Endometrial microvascular endothelial cells (primary cell): ENCODE results near the gene MYO5A. TPM values are rescaled to one million over a fixed set of nuclear protein-coding genes. Genes with fewer than 3 reads are reported as not detected.
"Not testable (repeated sequence)": the region's sequence is repeated elsewhere in the genome, so short reads cannot be mapped to it uniquely, and the experiment has no call there.

Source experiments
- in situ Hi-C: cut with HindIII; loops from 2 replicates; pipeline ENCODE4 v1.10.0; 2017; ENCODE audit warnings: low sequenced_read_pairs, low pct_unique_long_range_greater_than_20kb; ENCODE audit errors: inconsistent ontology term
- total RNA-seq: library from RNA; depleted of rRNA; stranded (reverse); fragments of >200 nt; gene quantifications from one replicate; pipeline ENCODE4 v1.2.3, GENCODE V29; 2015; ENCODE audit errors: inconsistent ontology term

The MYO5A gene
- total RNA-seq, 1 donor from 2014 or later, result 75.4 TPM

DNA sequence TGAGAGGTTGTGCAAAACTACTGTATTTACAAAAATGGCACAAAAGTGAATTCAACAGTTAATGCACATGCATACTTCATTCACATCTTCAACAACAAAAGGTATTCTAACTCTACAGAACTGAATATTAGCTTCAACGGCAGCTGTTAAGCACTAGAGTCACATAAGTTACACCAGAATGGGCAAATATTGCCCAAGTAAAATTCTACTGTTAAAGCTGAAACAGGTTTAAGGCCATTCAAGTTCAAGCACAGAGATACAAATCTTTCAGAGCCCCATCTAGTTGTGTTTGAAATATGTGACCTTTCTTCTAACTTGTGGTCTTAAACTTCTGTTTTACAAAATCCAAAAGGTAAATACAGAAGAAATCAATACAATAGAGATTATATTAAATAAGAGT is 22.5 kb upstream of the MYO5A start:
- in situ Hi-C loops, result not testable (repeated sequence)

DNA sequence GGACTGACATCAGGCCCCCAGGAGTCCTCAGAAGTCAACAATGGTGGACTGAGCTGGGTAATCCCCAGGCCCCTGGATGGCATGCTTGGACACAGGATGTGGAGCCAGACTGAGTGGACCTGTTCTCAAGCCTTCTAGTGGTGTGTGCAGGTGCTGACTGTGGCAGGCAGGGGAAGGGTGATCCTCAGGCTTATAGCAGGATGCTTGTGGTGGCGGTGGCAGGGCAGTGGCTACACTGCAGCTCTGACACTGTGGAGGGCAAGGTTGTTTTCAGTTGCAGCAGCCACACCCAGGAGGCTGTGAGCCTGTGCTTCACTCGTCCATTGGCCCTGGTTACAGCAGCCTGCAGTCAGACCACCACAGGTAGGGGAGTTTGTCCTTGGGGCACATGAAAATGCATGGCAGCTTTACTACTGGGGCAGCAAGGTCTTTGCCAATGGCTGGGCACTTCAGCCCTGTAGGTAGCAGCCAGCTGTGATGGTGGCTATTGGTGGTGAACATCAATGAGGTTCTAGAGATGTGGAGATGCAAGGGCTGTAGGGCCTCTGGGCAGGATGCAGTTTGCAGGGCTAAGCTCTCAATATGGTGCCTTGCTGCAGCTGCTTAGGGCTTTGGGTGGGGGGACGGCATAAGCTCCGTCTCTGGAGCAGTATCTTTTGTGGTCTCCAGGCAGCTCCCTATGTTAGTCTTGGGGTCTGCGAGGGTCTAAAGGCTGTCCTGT is 17.5 kb upstream of the MYO5A start:
- in situ Hi-C loops, result no loop called here

DNA sequence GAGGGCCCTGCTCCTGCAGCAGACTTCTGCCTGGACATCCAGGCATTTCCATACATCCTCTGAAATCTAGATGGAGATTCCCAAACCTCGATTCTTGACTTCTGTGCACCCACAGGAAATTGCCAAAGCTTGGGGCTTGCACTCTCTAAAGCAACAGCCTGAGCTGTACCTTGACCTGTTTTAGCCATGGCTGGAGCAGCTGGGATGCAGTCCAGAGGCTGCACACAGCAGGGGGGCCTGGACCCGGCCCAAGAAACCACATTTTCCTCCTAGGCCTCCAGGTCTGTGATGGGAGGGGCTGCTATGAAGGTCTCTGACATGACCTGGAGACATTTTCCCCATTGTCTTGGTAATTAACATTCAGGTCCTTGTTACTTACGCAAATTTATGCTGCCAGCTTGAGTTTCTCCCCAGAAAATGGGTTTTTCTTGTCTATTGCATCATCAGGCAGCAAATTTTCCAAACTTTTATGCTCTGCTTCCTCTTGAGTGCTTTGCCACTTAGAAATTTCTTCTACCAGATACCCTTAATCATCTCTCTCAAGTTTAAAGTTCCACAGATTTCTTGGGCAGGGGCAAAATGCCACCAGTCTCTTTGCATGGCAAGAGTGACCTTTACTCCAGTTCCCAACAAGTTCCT is 11.8 kb upstream of the MYO5A start:
- in situ Hi-C loops, result no loop called here

DNA sequence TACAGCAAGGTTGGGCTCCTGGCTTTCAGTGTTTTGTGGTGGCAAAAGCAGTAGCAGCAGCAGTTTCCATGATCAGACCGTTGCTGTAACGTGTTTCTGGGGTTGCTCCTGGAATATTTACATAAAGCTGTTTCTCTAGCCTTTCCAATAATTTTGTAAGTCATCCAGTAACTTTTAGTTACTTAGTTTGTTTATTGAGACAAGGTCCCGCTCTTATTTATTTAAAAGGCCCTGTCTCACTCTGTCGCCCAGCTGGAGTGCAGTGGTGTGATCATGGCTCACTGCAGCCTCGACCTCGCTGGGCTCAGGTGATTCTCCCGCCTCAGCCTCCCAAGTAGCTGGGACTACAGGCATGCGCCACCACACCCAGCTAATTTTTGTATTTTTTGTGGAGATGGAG is 8.8 kb upstream of the MYO5A start:
- in situ Hi-C loops, result no loop called here

DNA sequence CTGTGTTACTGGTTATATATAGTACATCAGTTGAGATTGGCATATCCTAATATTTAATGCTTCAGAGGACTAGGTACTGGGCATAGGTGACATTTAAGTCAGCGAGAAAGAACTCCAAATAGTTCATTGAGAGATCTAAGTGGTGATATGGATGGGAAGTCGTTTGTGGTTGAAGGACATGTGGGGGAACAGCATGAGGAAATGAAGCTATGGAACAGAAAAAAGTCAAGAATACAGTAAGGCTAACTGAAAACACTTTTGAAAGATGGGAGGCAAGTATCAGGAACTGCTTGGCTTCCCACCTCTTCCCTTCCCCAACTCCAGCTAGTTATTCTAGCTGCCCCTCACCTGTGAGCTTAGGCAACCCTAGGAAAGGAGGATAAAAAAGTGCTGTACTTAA is 3.7 kb upstream of the MYO5A start:
- in situ Hi-C loops, result no loop called here

DNA sequence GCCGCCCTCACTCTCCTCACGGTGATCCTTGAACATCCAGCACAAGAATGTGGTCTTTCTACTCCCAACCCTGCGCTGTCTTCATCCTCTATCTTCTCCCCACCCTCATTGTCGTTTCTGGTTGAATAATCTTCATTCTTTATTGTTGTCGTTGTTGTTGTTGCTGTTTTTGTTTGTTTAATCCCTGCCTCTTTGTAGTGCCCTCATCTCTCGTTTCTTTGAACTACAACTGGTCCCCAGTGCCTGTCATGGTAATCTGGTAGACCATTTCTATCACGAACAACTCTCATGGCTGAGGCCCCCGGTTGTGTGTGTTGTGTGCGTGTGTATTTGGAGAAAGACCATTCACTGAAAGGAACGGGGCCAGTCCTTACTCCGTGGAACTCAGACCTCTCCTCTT is 1.3 kb upstream of the MYO5A start:
- in situ Hi-C loops, result no loop called here

DNA sequence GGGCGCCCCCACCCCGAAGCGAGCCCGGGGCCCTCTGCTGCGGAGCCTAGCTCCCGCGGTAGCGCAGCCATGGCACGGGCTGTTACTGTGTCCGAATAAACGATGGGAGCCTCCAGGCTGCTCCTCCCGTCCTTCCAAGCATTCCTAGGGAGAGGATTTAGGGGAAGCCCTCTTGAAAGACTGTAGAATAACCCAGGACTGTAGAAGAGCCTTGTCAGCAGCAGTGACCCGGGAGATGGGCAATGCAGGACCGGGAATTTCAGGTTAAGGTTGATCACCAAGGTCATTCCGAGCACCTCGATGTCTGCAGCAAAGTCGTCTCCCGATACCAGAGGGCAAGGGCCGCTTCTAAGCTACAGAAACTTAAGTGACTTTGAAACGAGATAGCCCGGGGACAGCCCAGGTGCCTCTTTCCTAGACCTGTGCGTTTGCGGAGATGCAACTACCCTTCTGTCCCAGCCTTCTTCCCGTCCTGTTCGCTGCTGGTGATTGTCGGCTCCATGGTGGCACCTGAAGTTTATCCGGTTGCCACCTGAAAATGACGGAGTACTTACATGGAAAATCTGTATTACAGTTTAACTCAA is 753 bp upstream of the MYO5A start:
- in situ Hi-C loops, result no loop called here

DNA sequence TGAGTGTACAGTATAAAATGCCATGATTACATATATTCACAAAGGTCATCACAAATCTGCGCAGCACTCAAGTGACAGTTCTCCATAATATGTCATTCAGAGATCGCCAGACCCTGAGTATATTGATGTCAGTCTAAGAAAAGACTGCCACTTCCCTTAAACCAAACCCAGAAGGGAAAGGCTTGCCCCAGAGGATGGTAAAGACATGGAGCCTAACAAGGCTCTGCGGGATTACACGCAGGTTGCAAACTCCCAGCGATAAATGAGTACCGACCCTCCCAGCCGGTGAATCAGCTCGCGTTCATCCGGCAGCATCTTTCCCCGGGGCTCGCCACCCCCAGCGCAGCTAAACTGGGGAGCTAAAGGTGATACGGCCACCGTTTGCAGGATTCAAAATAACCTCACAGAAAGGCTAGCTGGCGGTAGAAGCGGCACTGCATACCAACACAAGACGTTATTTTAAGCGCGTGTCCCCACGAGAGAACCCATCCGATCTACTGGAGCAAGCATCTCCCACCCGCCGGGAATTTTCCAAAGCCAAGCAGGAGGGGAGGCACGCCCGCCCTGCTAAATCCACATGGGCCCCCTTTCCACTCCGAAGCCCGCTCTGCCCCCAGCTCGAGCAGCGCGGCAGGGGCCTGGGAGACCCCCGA is 643 bp downstream of the MYO5A start:
- in situ Hi-C loops, result no loop called here

DNA sequence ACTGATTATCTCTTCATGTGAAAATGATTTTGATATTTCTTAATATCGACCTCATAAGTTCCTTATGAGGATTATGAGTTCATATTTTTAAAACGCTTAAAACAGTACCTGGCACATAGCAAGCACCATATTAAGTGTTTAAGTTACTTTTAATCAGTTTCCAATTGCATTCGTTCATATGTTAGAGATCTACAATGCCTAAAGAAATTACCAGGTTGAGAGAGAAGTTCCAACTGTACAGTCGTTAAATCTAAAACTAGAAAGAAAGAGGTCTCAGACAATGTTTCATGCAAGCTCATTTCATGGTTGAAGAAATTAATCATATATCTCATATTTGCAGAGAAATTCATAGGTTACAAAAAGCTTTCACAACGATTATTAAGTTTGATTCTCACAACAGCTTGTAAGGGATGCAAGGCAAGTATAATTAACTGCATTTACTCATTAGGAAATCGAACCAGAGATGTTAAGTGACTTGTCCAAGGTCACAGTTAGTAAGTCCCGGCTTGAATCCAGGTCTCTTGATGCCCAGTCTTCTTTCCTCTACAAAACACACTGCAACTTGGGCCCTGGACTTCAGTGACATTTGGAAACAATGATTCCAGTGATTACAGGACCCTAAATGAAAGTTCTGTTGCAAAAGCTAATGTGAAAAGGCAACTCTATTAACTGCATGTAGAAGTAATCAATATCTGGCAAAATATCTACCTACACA is 1.3 kb downstream of the MYO5A start:
- in situ Hi-C loops, result no loop called here

DNA sequence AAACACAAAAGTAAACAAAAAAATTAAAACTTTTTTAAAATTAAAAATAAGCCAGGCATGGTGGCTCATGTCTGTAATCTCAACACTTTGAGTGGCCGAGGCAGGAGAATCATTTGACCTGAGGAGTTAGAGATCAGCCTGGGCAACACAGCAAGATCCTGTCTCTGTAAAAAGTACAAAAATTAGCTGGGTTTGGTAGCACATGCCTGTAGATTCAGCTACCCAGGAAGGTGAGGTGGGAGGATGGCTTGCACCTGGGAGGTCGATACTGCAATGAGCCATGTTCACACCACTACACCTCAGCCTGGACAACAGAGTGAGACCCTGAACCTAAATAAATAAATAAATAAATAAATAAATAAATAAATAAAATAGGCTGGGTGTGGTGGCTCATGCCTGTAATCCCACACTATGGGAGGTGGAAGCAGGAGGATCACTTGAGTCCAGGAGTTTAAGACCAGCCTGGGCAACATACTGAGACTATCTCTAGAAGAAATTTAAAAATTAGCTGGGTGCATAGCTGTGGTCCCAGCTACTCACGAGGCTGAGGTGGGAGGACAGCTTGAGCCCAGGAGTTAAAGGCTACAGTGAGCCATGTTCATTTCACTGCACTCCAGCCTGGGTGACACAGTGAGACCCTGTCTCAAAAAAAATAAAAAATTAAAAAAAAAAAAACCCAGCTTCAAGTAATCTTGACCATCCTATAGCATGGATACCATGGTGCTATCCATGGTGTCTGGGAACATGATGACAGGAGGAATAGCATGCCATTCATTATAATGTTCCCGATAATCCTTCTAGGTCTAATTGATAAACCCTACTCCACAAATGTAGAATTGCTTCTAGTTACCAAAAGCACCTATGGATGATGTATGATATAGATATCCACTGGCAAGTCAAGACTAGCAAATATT is 4.2 kb downstream of the MYO5A start:
- in situ Hi-C loops, result no loop called here

DNA sequence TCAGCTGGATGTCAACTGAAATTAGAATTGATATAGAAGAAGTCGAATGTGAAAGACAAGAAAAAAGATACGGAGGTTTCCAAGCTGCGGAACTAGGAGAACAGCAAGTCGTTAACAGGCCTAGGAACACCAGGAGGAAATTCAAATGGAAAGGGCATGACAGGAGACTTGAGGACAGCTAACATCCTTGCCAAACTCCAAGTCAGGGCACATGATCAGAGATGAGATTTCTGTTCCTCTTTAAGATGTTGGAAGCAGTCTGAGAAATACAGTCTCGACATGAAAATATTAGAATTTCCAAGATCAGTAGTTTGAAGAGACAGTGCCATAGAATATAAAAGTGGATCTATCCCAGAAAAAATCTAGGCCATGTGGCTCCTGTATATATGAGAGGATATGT is 5.0 kb downstream of the MYO5A start:
- in situ Hi-C loops, result no loop called here

DNA sequence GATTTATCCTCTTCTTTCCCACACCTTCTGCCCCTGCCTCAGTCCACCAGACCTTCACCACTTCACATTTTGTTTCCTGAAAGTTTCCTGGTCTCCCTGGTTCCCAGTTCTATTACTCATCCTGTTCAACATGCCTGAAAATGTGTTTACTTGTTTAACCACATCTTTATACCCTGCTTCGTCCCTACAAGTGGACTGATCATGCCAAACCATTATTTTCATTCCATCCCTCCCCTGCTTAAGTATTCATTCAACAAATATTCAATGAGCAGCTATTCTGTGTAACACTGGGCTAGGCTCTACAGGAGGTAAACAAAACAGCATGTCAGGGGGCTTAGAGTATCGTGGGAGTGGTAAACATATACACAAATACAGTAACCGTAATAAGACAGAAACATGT is 5.5 kb downstream of the MYO5A start:
- in situ Hi-C loops, result no loop called here

DNA sequence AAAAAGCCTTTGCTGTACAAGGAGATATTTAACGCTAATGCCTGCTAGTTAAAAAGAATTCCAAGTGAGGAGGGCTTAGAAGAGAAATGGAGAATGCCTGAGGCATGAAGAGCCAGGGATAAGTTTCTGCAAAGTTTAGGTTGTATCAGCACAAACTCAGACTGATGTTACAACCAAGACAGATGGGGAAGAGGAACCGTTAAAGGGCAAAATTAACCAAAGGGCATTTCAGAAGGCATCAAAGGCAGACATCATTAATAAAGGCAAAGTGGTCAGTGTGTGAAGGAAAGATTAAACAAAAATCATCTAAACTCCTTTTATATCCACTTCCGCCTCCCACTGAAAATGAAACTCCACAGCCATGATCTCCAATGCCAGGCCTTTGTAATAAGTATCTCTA is 7.0 kb downstream of the MYO5A start:
- in situ Hi-C loops, result no loop called here

DNA sequence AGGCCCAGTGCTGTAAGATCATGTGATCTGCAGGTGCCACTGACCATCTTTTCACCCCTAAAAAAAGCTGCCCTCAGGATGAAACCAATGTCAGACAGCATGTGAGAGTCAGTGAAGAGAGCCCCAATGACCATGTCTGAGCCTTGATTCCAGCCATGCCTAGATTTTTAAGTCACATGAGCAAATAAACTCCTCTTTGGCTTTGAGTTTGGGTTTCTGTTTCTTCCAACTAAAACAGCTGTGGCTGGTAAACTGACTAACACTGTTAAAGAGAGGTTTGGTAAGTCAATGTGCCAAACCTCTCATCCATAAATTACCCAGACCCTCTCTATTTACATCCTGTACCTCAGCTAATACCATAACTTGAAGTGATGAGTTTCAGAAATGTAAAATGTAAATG is 8.3 kb downstream of the MYO5A start:
- in situ Hi-C loops, result no loop called here

DNA sequence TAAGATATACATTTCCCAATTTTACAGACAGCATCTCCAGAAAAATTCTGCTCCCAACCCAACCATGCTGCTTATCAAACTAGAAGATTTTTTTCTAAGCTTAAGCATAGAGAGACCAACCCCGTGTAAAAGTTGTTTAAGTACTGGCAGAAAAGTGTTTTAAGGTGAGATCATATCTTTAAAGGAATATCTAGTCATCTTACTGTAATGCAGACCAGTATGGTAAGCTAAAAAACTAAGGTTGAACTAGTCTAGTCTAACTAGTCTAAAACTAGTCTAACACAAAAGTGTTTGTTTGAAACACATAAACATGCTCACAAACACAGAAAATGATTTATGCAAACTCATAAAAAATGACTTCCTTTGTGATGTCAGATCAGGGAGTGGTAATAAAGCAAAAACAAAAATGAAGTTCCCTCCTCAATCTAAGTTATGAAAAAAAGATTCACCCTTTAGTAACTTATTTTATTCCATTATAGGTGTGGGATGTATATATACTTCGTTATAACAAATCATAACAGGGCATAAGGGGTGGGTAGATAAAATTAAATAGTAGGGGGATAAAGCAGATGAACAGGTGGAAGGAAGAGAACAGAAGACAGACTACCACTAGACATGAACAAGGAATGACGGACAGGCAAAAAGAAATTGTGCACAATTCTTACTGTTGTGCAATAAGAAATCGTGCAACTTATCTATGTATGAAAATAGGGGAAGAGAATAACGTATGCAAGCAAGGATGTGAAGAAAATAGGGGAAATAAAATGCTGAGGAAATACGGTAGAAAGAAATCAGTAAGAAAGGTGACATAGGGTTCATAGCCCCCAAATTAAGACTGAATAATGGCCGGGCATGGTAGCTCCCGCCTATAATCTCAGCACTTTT is 10.0 kb downstream of the MYO5A start:
- in situ Hi-C loops, result no loop called here

DNA sequence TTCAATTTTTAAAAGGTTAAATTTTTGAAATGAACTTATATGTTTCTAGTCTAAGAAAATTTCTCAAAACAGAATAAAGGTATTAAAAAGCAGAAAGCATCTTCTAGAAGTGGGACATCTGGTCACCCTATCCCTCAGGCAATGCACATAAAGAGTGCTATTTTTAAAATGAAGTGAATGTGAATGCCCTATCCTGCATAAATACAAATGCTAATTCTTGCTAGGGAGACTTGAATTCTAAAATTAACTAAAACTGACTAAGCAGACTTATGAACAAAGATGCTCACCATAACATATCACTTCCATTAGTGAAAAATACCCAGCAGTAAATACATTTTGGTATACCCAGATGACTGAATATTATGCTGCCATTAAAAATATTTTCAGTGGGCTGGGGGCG is 11.7 kb downstream of the MYO5A start:
- in situ Hi-C loops, result no loop called here

DNA sequence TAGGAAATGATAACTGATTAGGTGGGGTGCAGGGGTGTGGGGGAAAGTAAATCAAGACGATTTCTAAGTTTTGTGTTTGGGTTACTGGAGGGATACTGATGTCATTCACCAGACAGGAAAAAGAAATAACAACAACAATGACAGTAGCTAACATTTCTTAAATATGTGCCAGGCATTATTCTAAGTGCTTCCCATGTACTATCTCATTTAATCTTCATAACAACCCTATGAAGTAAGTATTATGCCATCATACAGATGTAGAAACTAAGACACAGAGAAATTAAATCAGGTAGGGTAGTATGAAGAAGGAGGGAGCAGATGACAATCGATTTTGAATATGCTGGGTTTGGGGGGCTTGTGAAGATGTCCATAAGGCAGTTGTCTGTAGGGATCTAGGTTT is 13.3 kb downstream of the MYO5A start:
- in situ Hi-C loops, result no loop called here

DNA sequence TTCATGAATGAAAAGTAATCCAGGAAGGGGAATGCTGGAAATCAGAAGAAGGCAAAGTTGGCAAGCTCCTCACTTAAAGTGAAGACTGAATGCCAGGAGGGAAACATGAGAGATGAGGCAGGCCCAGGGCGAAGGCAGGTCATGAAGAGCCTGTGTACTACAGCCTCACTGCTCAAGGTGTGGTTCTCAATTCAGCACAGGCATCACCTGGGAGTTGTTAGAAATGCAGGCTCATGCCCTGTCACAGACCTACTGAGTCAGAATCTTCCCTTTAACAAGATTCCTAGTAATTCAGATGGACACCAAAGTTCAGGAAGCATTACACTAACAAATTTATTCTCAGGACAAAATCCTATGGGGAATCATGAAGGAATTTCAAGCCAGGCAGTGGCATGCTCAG is 14.2 kb downstream of the MYO5A start:
- in situ Hi-C loops, result no loop called here
